WTC11 (cell line): Measurements from ENCODE around the gene DUOX1. TPM values are rescaled to one million over a fixed set of nuclear protein-coding genes. Genes with fewer than 3 reads are reported as not detected.

Source experiments
- ATAC-seq: fragments of 200-7000 bp; cut with Tn5 transposase; 2 replicates; pipeline ENCODE4 v1.10.0; 2021; ENCODE audit warnings: mild to moderate bottlenecking, moderate library complexity
- CTCF ChIA-PET: fragments of 300-600 bp; sonication (Branson Sonifier 250); formaldehyde crosslinking; loops from one replicate; lab custom pipeline; 2021; ENCODE audit warnings: antibody characterized with exemption; lab: Charles Lee
- POLR2A ChIA-PET: fragments of 350-600 bp; sonication (Branson Sonifier 250); formaldehyde crosslinking; loops from one replicate; lab custom pipeline; 2021; ENCODE audit warnings: antibody characterized with exemption; lab: Charles Lee
- DNase-seq: peaks from one replicate; pipeline ENCODE4 v3.0.0; 2021; ENCODE audit warnings: low spot score
- H3K27ac Mint-ChIP-seq: 2 replicates; pipeline ENCODE4 v1.8.0; 2021; ENCODE audit warnings: mixed read lengths
- H3K27me3 Mint-ChIP-seq: 2 replicates; pipeline ENCODE4 v1.8.0; 2021; ENCODE audit warnings: low read depth, mild to moderate bottlenecking, moderate library complexity, mixed read lengths
- H3K36me3 Mint-ChIP-seq: 2 replicates; pipeline ENCODE4 v1.8.0; 2021; ENCODE audit warnings: mixed read lengths
- H3K4me1 Mint-ChIP-seq: 2 replicates; pipeline ENCODE4 v1.8.0; 2022; ENCODE audit warnings: mixed read lengths
- H3K4me3 Mint-ChIP-seq: 2 replicates; pipeline ENCODE4 v1.8.0; 2021; ENCODE audit warnings: mild to moderate bottlenecking, moderate library complexity, mixed read lengths
- H3K9me3 Mint-ChIP-seq: 2 replicates; pipeline ENCODE4 v1.8.0; 2021; ENCODE audit warnings: mixed read lengths
- E2F4 ChIP-seq: sonication (generic); formaldehyde crosslinking; IDR thresholded peaks from 2 replicates; pipeline ENCODE4 v1.8.1; 2022; ENCODE audit warnings: low read depth, mild to moderate bottlenecking, moderate library complexity, missing genetic modification reagents, borderline replicate concordance
- ERG ChIP-seq: fragments of 250-450 bp; sonication (Bioruptor Pico); IDR thresholded peaks from 2 replicates; pipeline ENCODE4 v1.8.0; 2021; ENCODE audit warnings: mild to moderate bottlenecking
- FOXP1 ChIP-seq: sonication (generic); formaldehyde crosslinking; IDR thresholded peaks from 2 replicates; pipeline ENCODE4 v1.8.0; 2022; ENCODE audit warnings: missing genetic modification reagents, mild to moderate bottlenecking, moderate library complexity, borderline replicate concordance
- GABPB1 ChIP-seq: sonication (generic); formaldehyde crosslinking; IDR thresholded peaks from 2 replicates; pipeline ENCODE4 v1.8.1; 2023; ENCODE audit warnings: mild to moderate bottlenecking, missing genetic modification reagents
- MYBL2 ChIP-seq: sonication (generic); formaldehyde crosslinking; IDR thresholded peaks from 2 replicates; pipeline ENCODE4 v1.8.1; 2023; ENCODE audit warnings: mild to moderate bottlenecking, moderate library complexity, missing genetic modification reagents
- NR2C2 ChIP-seq: sonication (generic); formaldehyde crosslinking; IDR thresholded peaks from 2 replicates; pipeline ENCODE4 v1.8.0; 2022; ENCODE audit warnings: mild to moderate bottlenecking, missing genetic modification reagents
- PRDM15 ChIP-seq: sonication (generic); formaldehyde crosslinking; IDR thresholded peaks from 2 replicates; pipeline ENCODE4 v1.8.0; 2022; ENCODE audit warnings: missing genetic modification reagents
- RORB ChIP-seq: fragments of 250-450 bp; sonication (Bioruptor Pico); IDR thresholded peaks from 2 replicates; pipeline ENCODE4 v1.9.0; 2021; ENCODE audit warnings: mild to moderate bottlenecking
- SOX15 ChIP-seq: fragments of 250-450 bp; sonication (Bioruptor Pico); IDR thresholded peaks from 2 replicates; pipeline ENCODE4 v1.9.0; 2021; ENCODE audit warnings: mild to moderate bottlenecking
- SP1 ChIP-seq: sonication (generic); formaldehyde crosslinking; conservative IDR thresholded peaks from 2 replicates; pipeline ENCODE4 v1.8.1; 2022; ENCODE audit warnings: missing genetic modification reagents
- TCF7 ChIP-seq: sonication (generic); formaldehyde crosslinking; IDR thresholded peaks from 2 replicates; pipeline ENCODE4 v1.8.0; 2022; ENCODE audit warnings: mild to moderate bottlenecking, low read depth, missing genetic modification reagents, moderate library complexity
- TEAD4 ChIP-seq: sonication (generic); formaldehyde crosslinking; IDR thresholded peaks from 2 replicates; pipeline ENCODE4 v1.8.0; 2022; ENCODE audit warnings: mild to moderate bottlenecking, missing genetic modification reagents
- ZBTB21 ChIP-seq: sonication (generic); formaldehyde crosslinking; IDR thresholded peaks from 2 replicates; pipeline ENCODE4 v1.8.1; 2023; ENCODE audit warnings: mild to moderate bottlenecking, missing genetic modification reagents, borderline replicate concordance
- ZMAT4 ChIP-seq: fragments of 250-450 bp; sonication (Bioruptor Pico); IDR thresholded peaks from 2 replicates; pipeline ENCODE4 v1.9.0; 2021; ENCODE audit warnings: mild to moderate bottlenecking
- ZNF423 ChIP-seq: fragments of 250-450 bp; sonication (Bioruptor Pico); IDR thresholded peaks from 2 replicates; pipeline ENCODE4 v2.1.2; 2022; ENCODE audit warnings: mild to moderate bottlenecking, moderate library complexity
- ZNF532 ChIP-seq: fragments of 250-450 bp; sonication (Bioruptor Pico); IDR thresholded peaks from 2 replicates; pipeline ENCODE4 v1.9.0; 2021; ENCODE audit warnings: mild to moderate bottlenecking, borderline replicate concordance
- ZNF671 ChIP-seq: fragments of 250-450 bp; sonication (Bioruptor Pico); IDR thresholded peaks from 2 replicates; pipeline ENCODE4 v1.8.0; 2021; ENCODE audit warnings: mild to moderate bottlenecking
- total RNA-seq: library from RNA; stranded (reverse); gene quantifications from 3 replicates; pipeline ENCODE4 v1.2.3, GENCODE V29; 2021
- TF ChIP-seq, protein P1 (sequence below): sonication (generic); formaldehyde crosslinking; IDR thresholded peaks from 2 replicates; pipeline ENCODE4 v1.8.1; 2022; ENCODE audit warnings: missing genetic modification reagents, borderline replicate concordance
- TF ChIP-seq, protein P2 (sequence below): sonication (generic); formaldehyde crosslinking; conservative IDR thresholded peaks from 2 replicates; pipeline ENCODE4 v1.8.1; 2022; ENCODE audit warnings: mild to moderate bottlenecking, missing genetic modification reagents

Gene DUOX1
- total RNA-seq, 1 experiment from 2014 or later, result 1.3 TPM

DNA sequence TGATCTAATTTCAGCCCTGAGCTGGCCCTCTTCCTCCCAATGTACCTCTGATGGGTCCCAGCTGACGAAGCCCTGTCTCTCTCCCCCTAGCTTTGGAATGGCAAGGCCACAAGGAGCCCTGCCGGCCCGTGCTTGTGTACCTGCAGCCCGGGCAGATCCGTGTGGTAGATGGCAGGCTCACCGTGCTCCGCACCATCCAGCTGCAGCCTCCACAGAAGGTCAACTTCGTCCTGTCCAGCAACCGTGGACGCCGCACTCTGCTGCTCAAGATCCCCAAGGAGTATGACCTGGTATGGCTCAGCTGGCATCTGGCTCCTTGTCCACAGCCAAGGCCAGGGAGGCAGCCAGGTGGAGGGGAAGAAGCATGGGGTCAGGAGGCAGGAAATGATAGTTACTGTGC is 14.2 kb downstream of the DUOX1 start (continued):
- TF ChIP-seq, protein P1, sequence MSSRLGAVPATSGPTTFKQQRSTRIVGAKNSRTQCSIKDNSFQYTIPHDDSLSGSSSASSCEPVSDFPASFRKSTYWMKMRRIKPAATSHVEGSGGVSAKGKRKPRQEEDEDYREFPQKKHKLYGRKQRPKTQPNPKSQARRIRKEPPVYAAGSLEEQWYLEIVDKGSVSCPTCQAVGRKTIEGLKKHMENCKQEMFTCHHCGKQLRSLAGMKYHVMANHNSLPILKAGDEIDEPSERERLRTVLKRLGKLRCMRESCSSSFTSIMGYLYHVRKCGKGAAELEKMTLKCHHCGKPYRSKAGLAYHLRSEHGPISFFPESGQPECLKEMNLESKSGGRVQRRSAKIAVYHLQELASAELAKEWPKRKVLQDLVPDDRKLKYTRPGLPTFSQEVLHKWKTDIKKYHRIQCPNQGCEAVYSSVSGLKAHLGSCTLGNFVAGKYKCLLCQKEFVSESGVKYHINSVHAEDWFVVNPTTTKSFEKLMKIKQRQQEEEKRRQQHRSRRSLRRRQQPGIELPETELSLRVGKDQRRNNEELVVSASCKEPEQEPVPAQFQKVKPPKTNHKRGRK (CRISPR knock-in tag), result no peak
- TF ChIP-seq E2F4 (no peak), FOXP1 (CRISPR knock-in tag) (no peak), SOX15 (CRISPR knock-in tag) (no peak), PRDM15 (CRISPR knock-in tag) (no peak), NR2C2 (CRISPR knock-in tag) (no peak), ERG (CRISPR knock-in tag) (no peak)

DNA sequence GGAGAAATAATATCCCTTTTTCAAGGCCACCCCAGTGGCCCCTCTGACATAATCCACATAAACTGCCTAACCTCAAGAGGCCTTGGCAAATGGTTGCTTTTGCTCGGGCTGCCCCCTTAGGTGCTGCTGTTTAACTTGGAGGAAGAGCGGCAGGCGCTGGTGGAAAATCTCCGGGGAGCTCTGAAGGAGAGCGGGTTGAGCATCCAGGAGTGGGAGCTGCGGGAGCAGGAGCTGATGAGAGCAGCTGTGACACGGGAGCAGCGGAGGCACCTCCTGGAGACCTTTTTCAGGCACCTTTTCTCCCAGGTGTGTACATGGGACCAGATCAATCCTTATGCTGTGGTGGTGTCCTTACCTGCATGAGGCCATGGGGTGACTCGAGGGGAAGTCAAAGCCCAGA is 15.0 kb downstream of the DUOX1 start:
- TF ChIP-seq ZNF671 (CRISPR knock-in tag) (no peak), ZBTB21 (CRISPR knock-in tag) (no peak), SP1 (CRISPR knock-in tag) (no peak), GABPB1 (CRISPR knock-in tag) (no peak), TEAD4 (no peak), ZMAT4 (CRISPR knock-in tag) (no peak), ZNF423 (CRISPR knock-in tag) (no peak), TCF7 (no peak), MYBL2 (CRISPR knock-in tag) (no peak), E2F4 (no peak), FOXP1 (CRISPR knock-in tag) (no peak), ZNF532 (CRISPR knock-in tag) (no peak), RORB (CRISPR knock-in tag) (no peak), NR2C2 (CRISPR knock-in tag) (no peak)
- TF ChIP-seq, protein P2, sequence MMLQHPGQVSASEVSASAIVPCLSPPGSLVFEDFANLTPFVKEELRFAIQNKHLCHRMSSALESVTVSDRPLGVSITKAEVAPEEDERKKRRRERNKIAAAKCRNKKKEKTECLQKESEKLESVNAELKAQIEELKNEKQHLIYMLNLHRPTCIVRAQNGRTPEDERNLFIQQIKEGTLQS (CRISPR knock-in tag), result no peak
- Mint-ChIP-seq H3K9me3 (no peaks in the 10 kb centered on the region), H3K27me3 (peaks cover 11% of the 10 kb centered on the region), H3K27ac (no peak overlapping the region), H3K4me3 (no peak overlapping the region), H3K4me1 (peaks cover 3% of the 10 kb centered on the region; the same call in 1 of the 2 replicates), H3K36me3 (no peaks in the 10 kb centered on the region)
- ChIA-PET CTCF (interaction anchor here (1.4 to 3.1 kb wide), 2 partner anchors 19 to 27 kb away, joined by 6 to 11 read pairs; no protein-coding TSS in a partner anchor), POLR2A (no interaction called here)
- DNase-seq (no peak), ATAC-seq (no peak)
